ENCODE data around the gene RAB11FIP3. TPM values are rescaled to one million over a fixed set of nuclear protein-coding genes. Genes with fewer than 3 reads are reported as not detected.

RAB11FIP3 gene
- total and polyA plus RNA-seq, 10 of the 15 experiments (the other 5 are each of a cell fraction or from before 2014, with no cell fraction given), result 1.2 to 27.3 (median 7.7) TPM

DNA sequence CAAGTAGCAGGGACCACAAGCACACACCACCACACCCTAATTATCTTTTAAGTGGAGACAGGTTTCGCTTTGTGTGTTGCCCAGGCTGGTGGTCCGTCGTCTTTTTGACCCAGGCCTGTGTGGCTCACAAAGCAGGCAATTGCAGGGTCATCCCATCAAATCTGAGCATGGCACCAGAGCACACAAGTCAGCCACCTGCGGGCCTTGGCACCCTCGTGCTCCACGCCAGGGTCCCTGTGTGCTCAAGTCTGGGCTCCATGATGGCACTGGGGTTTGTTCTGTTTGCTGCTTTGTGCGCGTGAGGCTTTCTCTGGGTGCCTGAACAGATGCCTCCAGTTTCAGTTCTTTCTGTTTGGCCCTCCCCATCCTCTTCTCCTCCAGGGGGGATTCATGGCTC is 99.7 kb downstream of the RAB11FIP3 start:
- H3K4me2 ChIP-seq (ENCODE audit: control insufficient read depth, insufficient read depth), result peak overlapping the region; percentile 99
- RAD21 ChIA-PET (ENCODE audit: unreplicated experiment), result no interaction called here
- TF ChIP-seq MTA3 (IDR thresholded peaks at IDR 0.05; ENCODE audit: borderline replicate concordance, low read length) (0 out of 2 replicates have a peak, but pooled peaks have one; percentile 61), SMAD1 (IDR thresholded peaks at IDR 0.05; ENCODE audit: low read depth, partially characterized antibody) (no peak), SPI1 (IDR thresholded peaks at IDR 0.05; ENCODE audit: borderline replicate concordance, insufficient read depth, low read depth, low read length) (0 out of 2 replicates have a peak, but pooled peaks have one; percentile 10), SP1 (IDR thresholded peaks at IDR 0.05; ENCODE audit: low read depth, low read length) (no peak), SMARCA5 (IDR thresholded peaks at IDR 0.05) (0 out of 2 replicates have a peak, but pooled peaks have one; percentile 17), POLR2AphosphoS5 (IDR thresholded peaks at IDR 0.05; ENCODE audit: low read length) (peak; percentile 24; the same call in 1 of the 2 replicates)
- TF ChIP-seq, protein P1, sequence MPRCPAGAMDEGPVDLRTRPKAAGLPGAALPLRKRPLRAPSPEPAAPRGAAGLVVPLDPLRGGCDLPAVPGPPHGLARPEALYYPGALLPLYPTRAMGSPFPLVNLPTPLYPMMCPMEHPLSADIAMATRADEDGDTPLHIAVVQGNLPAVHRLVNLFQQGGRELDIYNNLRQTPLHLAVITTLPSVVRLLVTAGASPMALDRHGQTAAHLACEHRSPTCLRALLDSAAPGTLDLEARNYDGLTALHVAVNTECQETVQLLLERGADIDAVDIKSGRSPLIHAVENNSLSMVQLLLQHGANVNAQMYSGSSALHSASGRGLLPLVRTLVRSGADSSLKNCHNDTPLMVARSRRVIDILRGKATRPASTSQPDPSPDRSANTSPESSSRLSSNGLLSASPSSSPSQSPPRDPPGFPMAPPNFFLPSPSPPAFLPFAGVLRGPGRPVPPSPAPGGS (IDR thresholded peaks at IDR 0.05; ENCODE audit: borderline replicate concordance, insufficient read depth, low read depth, low read length, poor library complexity, severe bottlenecking), result peak; percentile 5
- peaks cover 42% of the 10 kb centered on the region for H3K79me2 ChIP-seq (ENCODE audit: control insufficient read depth, insufficient read depth, low read length)
- peak overlapping the region; percentile 98; the same call in 1 of the 2 replicates for H3K4me3 ChIP-seq
- WGBS (ENCODE audit: insufficient coverage, insufficient replicate concordance, low lambda C conversion rate, missing lambda C conversion rate), result 74% methylated on average over 8 of the region's 8 CpGs
- H3K27me3 ChIP-seq (replicated peaks in 1 of 2; ENCODE audit: control insufficient read depth in 2 of 2, insufficient read depth in 2 of 2, low read length in 1 of 2), result no peaks in the 10 kb centered on the region
- in situ Hi-C loops (cut with MboI), result no loop called here
- no peak for FAIRE-seq
- H2AFZ ChIP-seq (ENCODE audit: control insufficient read depth, low read depth, low read length), result no peak overlapping the region
- SMC1A ChIA-PET (ENCODE audit: uncharacterized antibody, unreplicated experiment), result interaction anchor here (1.0 kb wide), 1 partner anchor 42 kb away, joined by 3 read pairs; the partner anchor contains the start of gene NHLRC4
- peak overlapping the region; percentile 86; the same call in 1 of the 2 replicates for H3K9ac ChIP-seq (ENCODE audit: control insufficient read depth, insufficient read depth, low read length)
- no peaks in the 10 kb centered on the region for H3K9me3 ChIP-seq (replicated peaks; ENCODE audit: control insufficient read depth, insufficient read depth, low read length)
- peaks cover 29% of the 10 kb centered on the region for H3K4me1 ChIP-seq (ENCODE audit: control insufficient read depth, insufficient read depth, low read length)
- BruUV-seq (replicated peaks), result no TSS peak
- POLR2A ChIA-PET, result interaction anchor here (1.4 kb wide), 1 partner anchor 154 kb away, joined by 4 read pairs; the partner anchor contains the start of gene MRPL28
- peak overlapping the region; percentile 91 for H3K27ac ChIP-seq (ENCODE audit: control insufficient read depth, insufficient read depth)
- peaks cover 0 to 5% of the 10 kb centered on the region in 2 experiments; a peak in 3 of 4 replicates for H3K36me3 ChIP-seq (ENCODE audit: control insufficient read depth in 2 of 2, insufficient read depth in 2 of 2, low read length in 1 of 2)
- H4K20me1 ChIP-seq (ENCODE audit: control insufficient read depth, insufficient read depth), result no peaks in the 10 kb centered on the region; the same call in 1 of the 2 replicates
- peak; percentile 3 for ATAC-seq
- intact Hi-C loops (cut with micrococcal nuclease; ENCODE audit: unreplicated experiment), result loop anchor here (5.0 kb wide), 2 partner anchors 42 to 112 kb away; partner anchors contain the start of genes METTL26, NHLRC4 and PIGQ
- CTCF ChIA-PET, result interaction anchor here (1.4 to 1.6 kb wide), 2 partner anchors 42 to 75 kb away, joined by 3 to 5 read pairs; partner anchors contain the start of gene NHLRC4
- DNase-seq (ENCODE audit: low read depth, low spot score), result no peak
